B cell (primary cell): ENCODE results near the gene ZNF438. TPM values are rescaled to one million over a fixed set of nuclear protein-coding genes. Genes with fewer than 3 reads are reported as not detected.

ENCODE experiments used
- ATAC-seq: fragments of 200-7000 bp; cut with Tn5 transposase; one replicate; pipeline ENCODE4 v1.10.0; 2021; ENCODE audit warnings: low read depth, mild to moderate bottlenecking, moderate number of reproducible peaks, moderate library complexity
- CTCF ChIA-PET: fragments of 350-600 bp; sonication (Branson Sonifier 250); formaldehyde crosslinking; loops from one replicate; lab custom pipeline; 2021; ENCODE audit warnings: antibody characterized with exemption, inconsistent platforms; lab: Charles Lee
- POLR2A ChIA-PET: fragments of 350-600 bp; sonication (Branson Sonifier 250); formaldehyde crosslinking; loops from one replicate; lab custom pipeline; 2021; ENCODE audit warnings: antibody characterized with exemption; lab: Charles Lee
- DNase-seq: peaks from one replicate; pipeline ENCODE4 v3.0.0; 2013
- H2AFZ ChIP-seq: 2 replicates; pipeline ENCODE4 v1.6.1; 2012; ENCODE audit warnings: mild to moderate bottlenecking, low read depth, low read length; ENCODE audit not compliant: insufficient read depth, poor library complexity, severe bottlenecking
- H3K27ac ChIP-seq, 2 donors: 1 replicate in 1 of 2; 2 replicates in 1 of 2; pipeline ENCODE4 v1.5.1; 2012 to 2013; ENCODE audit warnings: low read length in 2 of 2, mild to moderate bottlenecking in 2 of 2, moderate library complexity in 1 of 2
- H3K27me3 ChIP-seq, 4 experiments: fragments of 200-600 bp in 1 of 4; sonication (generic) in 1 of 4; replicated peaks in 1 of 4; 1 replicate in 2 of 4; 2 replicates in 2 of 4; pipeline versions ENCODE4 v1.6.1 to v1.7.0; 2013 to 2016; ENCODE audit warnings: low read length in 3 of 4, mild to moderate bottlenecking in 2 of 4, mixed read lengths in 1 of 4, moderate library complexity in 1 of 4; ENCODE audit not compliant: insufficient read depth in 4 of 4, control insufficient read depth in 3 of 4; ENCODE audit errors: control extremely low read depth in 1 of 4
- H3K36me3 ChIP-seq, 2 experiments: replicated peaks in 1 of 2; 1 replicate in 1 of 2; 2 replicates in 1 of 2; pipeline versions ENCODE4 v1.6.1 to v1.7.1; 2013; ENCODE audit warnings: low read length in 1 of 2; ENCODE audit not compliant: insufficient read depth in 2 of 2, control insufficient read depth in 1 of 2; ENCODE audit errors: control extremely low read depth in 1 of 2, extremely low read depth in 1 of 2
- H3K4me1 ChIP-seq, 2 donors: fragments of 200-600 bp in 1 of 2; sonication (generic) in 1 of 2; 1 replicate in 1 of 2; 2 replicates in 1 of 2; pipeline versions ENCODE4 v1.5.1 to v1.6.1; 2013 to 2017; ENCODE audit warnings: low read length in 2 of 2; ENCODE audit not compliant: control insufficient read depth in 2 of 2, insufficient read depth in 2 of 2
- H3K4me2 ChIP-seq: replicated peaks from 2 replicates; pipeline ENCODE3; 2012; ENCODE audit warnings: mild to moderate bottlenecking, low read depth, low read length; ENCODE audit not compliant: poor library complexity, severe bottlenecking
- H3K4me3 ChIP-seq, 5 experiments: fragments of 200-600 bp in 1 of 5; sonication (generic) in 1 of 5; 1 replicate in 3 of 5; 2 replicates in 2 of 5; pipeline versions ENCODE4 v1.5.1 to v1.7.0; 2011 to 2016; ENCODE audit warnings: low read length in 4 of 5, mild to moderate bottlenecking in 4 of 5, low read depth in 2 of 5, control low read depth in 1 of 5, moderate library complexity in 1 of 5; ENCODE audit not compliant: insufficient read depth in 1 of 5; ENCODE audit errors: control extremely low read depth in 1 of 5, extremely low read depth in 1 of 5
- H3K79me2 ChIP-seq: fragments of 200-600 bp; sonication (generic); one replicate; pipeline ENCODE4 v1.6.0; 2016; ENCODE audit warnings: low read length; ENCODE audit not compliant: control insufficient read depth, insufficient read depth
- H3K9ac ChIP-seq: fragments of 200-600 bp; sonication (generic); 2 replicates; pipeline ENCODE4 v1.6.1; 2017; ENCODE audit warnings: mild to moderate bottlenecking, low read length, moderate library complexity
- H3K9me3 ChIP-seq, 3 donors: one replicate each; pipeline versions ENCODE4 v1.6.1 to v1.7.1; 2013; ENCODE audit warnings: low read length in 2 of 3; ENCODE audit not compliant: control insufficient read depth in 2 of 3, insufficient read depth in 1 of 3; ENCODE audit errors: control extremely low read depth in 1 of 3
- H4K20me1 ChIP-seq: 2 replicates; pipeline ENCODE4 v1.6.0; 2012; ENCODE audit warnings: mild to moderate bottlenecking, low read length; ENCODE audit not compliant: insufficient read depth, control insufficient read depth, poor library complexity, severe bottlenecking
- H3K27ac Mint-ChIP-seq: one replicate; pipeline ENCODE4 v1.8.0; 2021; ENCODE audit warnings: mixed read lengths
- H3K27me3 Mint-ChIP-seq: one replicate; pipeline ENCODE4 v1.8.0; 2021; ENCODE audit warnings: mixed read lengths
- H3K4me1 Mint-ChIP-seq: one replicate; pipeline ENCODE4 v1.8.0; 2021; ENCODE audit warnings: mixed read lengths
- H3K4me3 Mint-ChIP-seq: one replicate; pipeline ENCODE4 v1.8.0; 2021; ENCODE audit warnings: mixed read lengths
- H3K9me3 Mint-ChIP-seq: one replicate; pipeline ENCODE4 v1.8.0; 2022; ENCODE audit warnings: mixed read lengths; ENCODE audit not compliant: insufficient read depth
- EZH2 ChIP-seq: IDR thresholded peaks from 2 replicates; pipeline ENCODE4 v1.6.1; 2012; ENCODE audit warnings: borderline replicate concordance, low read depth, mild to moderate bottlenecking, moderate library complexity, low read length; ENCODE audit not compliant: insufficient read depth, poor library complexity, severe bottlenecking
- whole genome bisulfite sequencing: methylation state at CpG from one replicate; pipeline ENCODE4 v1.1.5; 2013; ENCODE audit warnings: missing lambda C conversion rate; ENCODE audit not compliant: insufficient coverage; 5-methylcytosine and 5-hydroxymethylcytosine counted together
- intact Hi-C: fragments of 100-400 bp; cut with micrococcal nuclease; formaldehyde crosslinking; loops from one replicate; pipeline ENCODE4 v1.10.0; 2022
- polyA plus RNA-seq: library from polyadenylated mRNA; depleted of rRNA; stranded (reverse); fragments of >200 nt; gene quantifications from 2 replicates; pipeline ENCODE4 v1.2.3, GENCODE V29; 2012
- total RNA-seq, 2 donors: library from RNA; stranded (reverse); fragments of 120-200 nt in 1 of 2; gene quantifications; 1 replicate in 1 of 2; 2 replicates in 1 of 2; pipeline versions ENCODE4 v1.2.3 to v1.2.4, GENCODE V29; 2013 to 2022
- TF ChIP-seq, protein P1 (sequence below): fragments of 200-600 bp; IDR thresholded peaks from one replicate; pipeline ENCODE4 v1.8.0; 2022; ENCODE audit warnings: antibody characterized with exemption, mild to moderate bottlenecking

Gene ZNF438
- total and polyA plus RNA-seq, 2 donors (not counting 1 experiment from before 2014, with no cell fraction given): 2.0 to 3.7 TPM

- Histone ChIP-seq H3K9me3 (no peaks in the 10 kb centered on the region), H3K36me3 (no peaks in the 10 kb centered on the region), H3K9ac (no peak overlapping the region), H3K4me1 (no peaks in the 10 kb centered on the region), H2AFZ (no peak overlapping the region), H3K4me2 (no peak overlapping the region), H3K4me3 (no peak overlapping the region), H3K27me3 (no peaks in the 10 kb centered on the region), H4K20me1 (no peaks in the 10 kb centered on the region), H3K27ac (no peak overlapping the region), H3K79me2 (no peaks in the 10 kb centered on the region)
- no peak for TF ChIP-seq EZH2
- TF ChIP-seq, protein P1, sequence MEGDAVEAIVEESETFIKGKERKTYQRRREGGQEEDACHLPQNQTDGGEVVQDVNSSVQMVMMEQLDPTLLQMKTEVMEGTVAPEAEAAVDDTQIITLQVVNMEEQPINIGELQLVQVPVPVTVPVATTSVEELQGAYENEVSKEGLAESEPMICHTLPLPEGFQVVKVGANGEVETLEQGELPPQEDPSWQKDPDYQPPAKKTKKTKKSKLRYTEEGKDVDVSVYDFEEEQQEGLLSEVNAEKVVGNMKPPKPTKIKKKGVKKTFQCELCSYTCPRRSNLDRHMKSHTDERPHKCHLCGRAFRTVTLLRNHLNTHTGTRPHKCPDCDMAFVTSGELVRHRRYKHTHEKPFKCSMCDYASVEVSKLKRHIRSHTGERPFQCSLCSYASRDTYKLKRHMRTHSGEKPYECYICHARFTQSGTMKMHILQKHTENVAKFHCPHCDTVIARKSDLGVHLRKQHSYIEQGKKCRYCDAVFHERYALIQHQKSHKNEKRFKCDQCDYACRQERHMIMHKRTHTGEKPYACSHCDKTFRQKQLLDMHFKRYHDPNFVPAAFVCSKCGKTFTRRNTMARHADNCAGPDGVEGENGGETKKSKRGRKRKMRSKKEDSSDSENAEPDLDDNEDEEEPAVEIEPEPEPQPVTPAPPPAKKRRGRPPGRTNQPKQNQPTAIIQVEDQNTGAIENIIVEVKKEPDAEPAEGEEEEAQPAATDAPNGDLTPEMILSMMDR: no peak
- 20% methylated on average over 1 of the region's 2 CpGs for WGBS
- ATAC-seq: no peak
- ChIA-PET POLR2A (no interaction called here), CTCF (no interaction called here)
- H3K9me3 Mint-ChIP-seq: no peaks in the 10 kb centered on the region
- no peaks in the 10 kb centered on the region for H3K4me1 Mint-ChIP-seq
- peaks cover 39% of the 10 kb centered on the region for H3K27me3 Mint-ChIP-seq
- intact Hi-C loops: no loop called here
- H3K4me3 Mint-ChIP-seq: no peak overlapping the region
- H3K27ac Mint-ChIP-seq: no peak overlapping the region
- DNase-seq: no peak
These were observed 39.0 kb upstream of the ZNF438 start for GRCh38 chr10:31070691-31071090.

GRCh38 chr10:31070025-31070424 lies 38.4 kb upstream of the ZNF438 start:
- TF ChIP-seq EZH2: no peak
- TF ChIP-seq, protein P1: no peak
- no peaks in the 10 kb centered on the region for H3K9me3 Mint-ChIP-seq
- Histone ChIP-seq H3K79me2 (no peaks in the 10 kb centered on the region), H3K4me3 (no peak overlapping the region), H3K4me2 (no peak overlapping the region), H3K27ac (no peak overlapping the region), H3K4me1 (no peaks in the 10 kb centered on the region), H3K27me3 (no peaks in the 10 kb centered on the region), H2AFZ (no peak overlapping the region), H3K36me3 (no peaks in the 10 kb centered on the region), H3K9ac (no peak overlapping the region), H3K9me3 (no peaks in the 10 kb centered on the region), H4K20me1 (no peaks in the 10 kb centered on the region)
- no peak overlapping the region for H3K4me3 Mint-ChIP-seq
- intact Hi-C loops: no loop called here
- ChIA-PET CTCF (no interaction called here), POLR2A (no interaction called here)
- ATAC-seq: no peak
- no peak overlapping the region for H3K27ac Mint-ChIP-seq
- DNase-seq: no peak
- no peaks in the 10 kb centered on the region for H3K4me1 Mint-ChIP-seq
- WGBS: 38% methylated on average over 1 of the region's 4 CpGs
- H3K27me3 Mint-ChIP-seq: peaks cover 40% of the 10 kb centered on the region
